Measurements from ENCODE around the gene USP10.

USP10 gene

DNA sequence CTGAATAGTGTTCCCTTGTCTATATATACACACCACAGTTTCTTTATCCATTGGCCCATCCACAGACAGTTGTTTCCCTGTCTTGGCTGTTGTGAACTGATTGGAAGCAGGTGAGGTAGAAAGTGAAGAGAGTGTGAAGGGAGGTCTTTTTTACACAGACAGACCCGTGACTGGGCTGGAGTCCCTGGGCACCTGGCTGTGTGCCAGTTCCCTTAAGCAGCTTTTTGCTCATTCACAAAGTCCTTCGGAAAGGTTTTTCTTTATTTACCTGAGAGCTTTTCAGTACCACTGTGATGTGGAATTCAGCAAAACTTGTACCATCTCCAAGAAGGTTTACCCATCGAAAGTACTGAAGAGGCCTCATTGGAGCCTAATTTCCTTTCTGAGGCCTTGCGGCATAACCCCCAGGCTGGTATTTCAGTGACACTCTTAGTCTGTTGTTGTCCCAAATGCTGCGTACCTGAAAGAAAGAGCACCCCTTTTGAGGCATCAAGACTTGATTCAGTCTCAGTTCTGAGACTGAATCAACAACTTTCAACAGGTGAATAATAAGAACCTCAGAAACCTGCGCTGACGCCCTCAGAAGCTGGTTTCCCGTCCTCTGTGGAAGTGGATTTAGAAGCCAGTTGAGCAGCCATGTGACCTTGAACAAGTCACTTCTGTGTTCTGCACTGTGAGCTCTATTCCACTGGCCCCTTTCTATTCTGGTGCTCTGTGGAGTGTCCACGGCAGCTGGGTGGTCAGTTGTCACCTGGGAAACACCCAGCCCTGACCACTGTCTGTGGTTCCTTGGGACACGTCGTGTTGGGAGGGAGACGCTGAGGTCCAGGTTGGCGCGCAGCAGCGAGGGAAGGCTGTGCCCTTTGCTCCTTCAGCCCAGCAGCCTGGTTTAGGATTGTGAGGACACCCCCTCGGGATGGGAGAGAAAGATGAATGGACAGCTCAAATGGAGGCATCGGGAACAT, 66.1 kb downstream of the USP10 start:
- DNase-seq (ENCODE audit: insufficient read length, low spot score) (no peak), FAIRE-seq (no peak)

DNA sequence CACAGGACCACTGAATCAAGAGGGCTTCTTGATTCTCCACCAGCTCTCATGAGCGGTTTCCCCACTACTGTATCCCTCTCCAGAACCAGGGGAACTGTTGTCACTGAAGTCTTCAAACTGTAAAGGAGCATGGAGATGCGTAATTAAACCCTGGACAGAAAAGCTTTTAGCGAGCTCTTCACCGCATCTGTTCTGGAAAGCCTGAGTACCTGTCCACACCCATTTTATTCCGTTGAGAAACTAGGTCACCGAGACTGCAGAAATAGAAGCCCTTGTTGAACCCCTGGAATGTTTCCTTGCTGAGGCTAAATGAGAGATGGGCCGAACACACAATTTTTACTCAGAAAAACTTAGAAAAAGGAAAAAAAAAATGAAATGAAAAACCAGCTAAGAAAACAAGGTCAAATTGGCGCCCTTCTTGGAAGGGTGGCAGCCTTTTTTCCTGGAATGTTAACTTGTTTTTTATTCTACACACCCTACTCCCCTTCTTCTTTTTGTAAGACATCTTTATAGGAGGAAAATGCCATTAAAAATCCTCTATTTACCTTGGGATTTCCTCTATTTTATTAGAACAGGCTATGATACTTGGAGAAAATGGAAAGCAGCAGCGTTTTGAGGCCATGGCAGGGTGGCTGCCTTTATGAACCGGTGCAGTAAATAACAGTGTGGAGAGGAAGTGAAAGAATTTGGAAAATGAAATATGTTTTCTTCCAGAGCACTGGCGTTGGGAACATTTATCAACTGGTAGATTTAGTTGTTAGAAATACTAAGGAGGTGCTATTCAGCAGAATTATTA, 67.4 kb downstream of the USP10 start:
- DNase-seq (ENCODE audit: insufficient read length, low spot score) (no peak), FAIRE-seq (no peak)

DNA sequence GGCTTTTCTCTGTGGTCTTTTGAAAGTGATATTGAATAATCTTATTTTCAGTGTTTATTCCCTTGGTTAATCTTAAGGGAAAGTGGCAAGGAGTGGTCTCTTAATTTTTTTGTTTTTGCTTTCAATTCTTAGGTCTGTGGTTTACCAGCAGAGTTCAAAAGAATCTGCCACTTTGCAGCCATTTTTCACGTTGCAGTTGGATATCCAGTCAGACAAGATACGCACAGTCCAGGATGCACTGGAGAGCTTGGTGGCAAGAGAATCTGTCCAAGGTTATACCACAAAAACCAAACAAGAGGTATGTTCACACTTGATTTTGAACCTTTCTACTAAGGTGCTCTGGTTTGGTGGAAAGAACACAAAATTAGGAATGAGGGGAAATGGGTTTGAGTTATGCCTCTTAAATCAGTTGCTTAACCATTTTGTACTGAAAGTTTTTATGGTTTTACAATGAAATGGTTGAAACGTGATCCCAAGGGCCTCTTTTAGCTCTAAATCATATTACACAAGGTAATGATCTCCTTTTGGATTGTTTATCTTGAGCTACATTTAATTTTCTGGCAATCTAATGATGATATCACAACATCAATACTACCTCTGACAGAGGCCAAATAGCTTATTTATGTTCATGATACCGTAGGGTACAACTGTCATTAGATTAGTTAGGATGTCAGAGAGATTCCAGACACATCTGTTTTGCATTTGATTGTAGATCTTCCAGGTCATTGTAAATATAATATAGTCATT, 68.4 kb downstream of the USP10 start:
- FAIRE-seq: no peak
- DNase-seq (ENCODE audit: insufficient read length, low spot score): no peak

DNA sequence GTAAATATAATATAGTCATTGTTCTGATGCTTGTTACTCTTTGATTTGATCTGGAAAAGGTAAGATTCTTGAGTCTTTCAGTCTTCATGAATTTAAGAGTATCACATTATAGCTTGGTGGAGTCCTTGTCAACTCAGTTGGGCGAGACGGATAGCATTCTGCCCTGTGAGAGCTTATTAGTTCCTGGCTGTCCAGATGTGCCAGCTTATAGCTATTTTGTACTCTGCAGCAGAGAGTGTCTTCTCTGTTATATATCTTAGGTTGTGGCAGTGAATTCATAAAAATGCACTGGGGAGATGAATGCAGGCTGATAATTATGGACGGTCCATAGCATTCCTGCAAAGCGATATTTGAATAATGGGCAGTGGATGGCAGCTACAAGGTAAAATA, 69.0 kb downstream of the USP10 start:
- no peak for FAIRE-seq
- no peak for DNase-seq (ENCODE audit: insufficient read length, low spot score)

DNA sequence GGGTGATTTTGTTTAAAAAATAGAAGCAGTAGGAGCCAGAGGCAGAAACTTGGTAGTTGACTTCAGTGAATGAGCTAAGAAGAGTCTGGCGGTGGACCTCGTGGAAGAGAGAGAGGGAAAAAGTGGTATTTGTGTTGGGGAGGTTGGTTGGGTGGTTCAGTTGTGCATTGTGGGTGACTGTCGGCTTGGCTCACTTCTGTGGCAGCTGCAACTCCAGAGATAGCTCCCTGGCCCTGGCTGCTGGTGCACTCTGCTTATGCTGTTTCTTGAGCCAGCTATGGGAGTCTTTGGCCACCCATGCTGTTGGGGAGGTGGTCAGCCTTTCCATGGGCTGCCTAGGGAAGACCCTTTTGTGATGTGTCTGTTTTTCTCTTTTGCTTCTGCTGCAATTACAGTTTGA, 69.6 kb downstream of the USP10 start:
- DNase-seq (ENCODE audit: insufficient read length, low spot score) (no peak), FAIRE-seq (no peak)

DNA sequence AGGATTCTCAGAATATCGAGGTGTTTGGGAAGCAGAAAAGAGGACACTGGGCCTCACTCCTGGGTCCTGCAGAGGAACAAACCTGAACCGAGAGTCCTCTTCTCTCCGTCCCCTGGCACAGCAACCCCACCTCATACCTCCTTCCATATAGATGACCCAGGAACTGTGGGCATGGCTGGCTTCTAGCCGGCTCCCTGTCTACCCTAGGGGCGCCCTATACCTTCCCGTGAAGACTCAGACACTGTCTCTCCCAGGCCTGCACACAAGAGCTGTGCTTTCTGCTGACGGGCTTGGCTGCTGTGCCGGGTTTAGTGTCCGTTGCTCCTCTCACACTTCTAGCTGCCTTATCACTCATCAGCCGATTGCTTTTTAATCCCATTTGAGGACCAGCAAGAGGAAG, 73.5 kb downstream of the USP10 start:
- DNase-seq (ENCODE audit: insufficient read length, low spot score) (no peak), FAIRE-seq (no peak)

DNA sequence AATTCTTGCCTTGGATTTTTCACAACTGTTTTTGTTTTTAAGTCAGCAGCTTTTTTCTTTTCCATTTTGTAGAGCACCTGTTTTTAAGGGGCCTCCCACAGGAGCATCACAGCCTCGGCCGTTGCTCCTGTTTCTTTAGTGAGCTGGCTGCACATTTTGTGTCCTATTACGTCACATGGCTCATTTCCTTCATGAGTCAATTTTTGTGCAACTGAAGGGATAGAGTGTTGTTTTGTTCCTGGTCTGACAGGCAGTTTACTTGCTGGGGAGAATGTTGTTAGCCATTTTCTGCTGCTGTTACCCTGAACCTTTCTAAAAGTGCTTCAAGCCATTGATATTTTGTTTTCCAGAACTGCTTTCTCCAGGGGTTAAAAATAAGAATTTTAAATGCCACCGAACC, 75.0 kb downstream of the USP10 start:
- FAIRE-seq (no peak), DNase-seq (ENCODE audit: insufficient read length, low spot score) (no peak)

GRCh38 chr16:84775262-84775810, 75.5 kb downstream of the USP10 start:
- FAIRE-seq (no peak), DNase-seq (ENCODE audit: insufficient read length, low spot score) (no peak)

GRCh38 chr16:84777435-84777834, 77.6 kb downstream of the USP10 start:
- no peak for FAIRE-seq

DNA sequence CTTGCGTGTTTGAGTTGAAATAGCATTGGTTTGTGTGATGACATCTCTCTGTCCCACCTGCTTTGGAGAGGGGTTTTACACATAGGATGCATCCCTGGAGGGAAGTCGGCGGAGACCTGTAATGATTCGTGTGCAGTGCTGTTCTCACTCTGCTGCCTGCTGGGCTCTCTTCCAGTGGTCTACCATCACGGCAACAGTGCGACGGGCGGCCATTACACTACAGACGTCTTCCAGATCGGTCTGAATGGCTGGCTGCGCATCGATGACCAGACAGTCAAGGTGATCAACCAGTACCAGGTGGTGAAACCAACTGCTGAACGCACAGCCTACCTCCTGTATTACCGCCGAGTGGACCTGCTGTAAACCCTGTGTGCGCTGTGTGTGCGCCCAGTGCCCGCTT, 78.9 kb downstream of the USP10 start:
- DNase-seq (ENCODE audit: insufficient read length, low spot score) (no peak), FAIRE-seq (no peak)

More at GRCh38 chr16:84777435-84777834, 77.6 kb downstream of the USP10 start:
- no peak for DNase-seq (ENCODE audit: insufficient read length, low spot score)

DNA sequence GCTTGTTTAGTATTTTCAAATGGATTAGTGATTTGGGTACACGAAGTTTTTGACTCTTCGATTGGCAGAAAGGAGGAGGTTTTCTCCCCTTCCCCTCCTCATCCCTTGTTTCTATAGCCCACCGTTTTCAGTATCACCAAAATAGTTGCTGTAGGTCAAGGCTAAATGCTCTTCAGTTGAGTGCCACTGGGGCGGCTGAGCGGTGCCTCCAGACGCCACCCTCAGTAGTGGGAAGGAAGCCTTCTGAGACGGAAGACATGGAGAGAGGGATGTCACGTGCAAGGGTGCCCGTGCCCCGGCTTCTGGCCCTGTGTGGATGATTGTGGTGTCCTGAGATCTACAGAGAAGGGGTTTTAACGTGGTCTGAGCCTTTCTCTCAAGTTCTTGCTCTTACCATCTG, 80.3 kb downstream of the USP10 start:
- FAIRE-seq (no peak), DNase-seq (ENCODE audit: insufficient read length, low spot score) (no peak)

GRCh38 chr16:84780544-84781376, 81.0 kb downstream of the USP10 start:
- FAIRE-seq: no peak
- DNase-seq (ENCODE audit: insufficient read length, low spot score): no peak

DNA sequence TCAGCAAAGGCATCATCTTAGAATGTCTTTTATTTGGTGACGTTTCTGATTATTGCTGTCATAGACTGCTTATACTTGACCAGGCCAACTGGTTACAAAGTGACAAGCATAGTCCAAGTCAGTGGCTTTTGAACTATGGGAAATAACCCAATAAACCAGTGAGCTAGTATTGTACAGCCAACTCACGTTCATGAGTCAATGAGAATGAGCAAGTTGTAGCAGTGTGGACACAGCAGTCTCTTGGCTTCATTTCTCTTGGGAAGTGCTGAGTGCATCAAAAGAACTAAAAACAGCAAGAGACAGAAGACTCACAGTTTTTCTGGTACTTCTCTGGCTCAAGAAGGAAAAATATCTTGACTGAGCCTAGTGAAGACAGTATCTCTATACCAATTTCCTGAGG, 83.0 kb downstream of the USP10 start:
- no peak for DNase-seq (ENCODE audit: insufficient read length, low spot score)
- no peak for FAIRE-seq

- FAIRE-seq: no peak
- DNase-seq (ENCODE audit: insufficient read length, low spot score): no peak
These were observed 86.2 kb downstream of the USP10 start for GRCh38 chr16:84785843-84786581.

- FAIRE-seq (peak; percentile 67), DNase-seq (ENCODE audit: insufficient read length, low spot score) (no peak)
These were observed 86.9 kb downstream of the USP10 start for GRCh38 chr16:84786605-84787262.

DNA sequence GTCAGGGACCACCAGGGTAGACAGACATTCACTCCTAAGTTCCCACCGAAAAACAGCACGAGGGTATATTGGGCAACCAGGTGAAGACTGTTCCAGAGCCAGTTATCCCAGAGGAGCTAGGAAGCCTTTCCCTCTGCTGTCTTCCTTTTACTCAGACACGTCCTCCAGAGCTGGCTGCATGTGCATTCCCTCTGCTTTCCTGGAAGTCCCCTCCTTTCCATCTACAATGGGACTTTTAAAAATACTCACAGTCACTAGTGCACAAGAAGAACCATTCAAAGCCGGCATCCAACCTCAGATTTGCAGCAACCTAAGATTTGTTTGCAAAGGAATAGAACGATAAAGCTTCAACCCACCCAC, 87.4 kb downstream of the USP10 start:
- FAIRE-seq (no peak), DNase-seq (ENCODE audit: insufficient read length, low spot score) (no peak)

GRCh38 chr16:84788920-84789391, 89.2 kb downstream of the USP10 start:
- FAIRE-seq (no peak), DNase-seq (ENCODE audit: insufficient read length, low spot score) (no peak)

DNA sequence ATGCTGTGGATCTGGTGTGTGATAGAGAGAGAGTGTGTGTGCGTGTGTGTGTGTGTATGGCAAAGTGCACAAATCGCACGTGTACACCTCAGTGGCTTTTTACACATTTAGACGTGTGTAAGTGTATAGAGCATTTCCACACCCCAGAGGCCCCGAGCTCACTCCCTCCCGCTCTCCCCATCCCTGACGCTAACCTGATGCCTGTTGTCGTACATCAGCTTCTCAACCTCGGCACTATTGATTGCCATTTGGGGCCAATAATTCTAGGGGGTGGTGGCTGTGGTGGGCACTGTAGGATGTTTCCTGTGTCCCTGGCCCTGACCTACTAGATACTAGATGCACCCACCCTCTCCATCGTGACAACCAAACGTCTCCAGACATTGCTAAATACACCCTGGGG, 89.6 kb downstream of the USP10 start:
- no peak for DNase-seq (ENCODE audit: insufficient read length, low spot score)
- peak; percentile 85 for FAIRE-seq

- DNase-seq (ENCODE audit: insufficient read length, low spot score): no peak
- no peak for FAIRE-seq
These were observed 90.5 kb downstream of the USP10 start for GRCh38 chr16:84790301-84790700.
